HG02610 (cell line): Measurements from ENCODE around the gene DUXB.

Experiments used
- ATAC-seq: cut with Tn5 transposase; IDR thresholded peaks from one replicate; pipeline ENCODE4 v1.9.1; 2021; ENCODE audit warnings: mild to moderate bottlenecking, moderate library complexity; ENCODE audit not compliant: unreplicated experiment

DUXB gene

DNA sequence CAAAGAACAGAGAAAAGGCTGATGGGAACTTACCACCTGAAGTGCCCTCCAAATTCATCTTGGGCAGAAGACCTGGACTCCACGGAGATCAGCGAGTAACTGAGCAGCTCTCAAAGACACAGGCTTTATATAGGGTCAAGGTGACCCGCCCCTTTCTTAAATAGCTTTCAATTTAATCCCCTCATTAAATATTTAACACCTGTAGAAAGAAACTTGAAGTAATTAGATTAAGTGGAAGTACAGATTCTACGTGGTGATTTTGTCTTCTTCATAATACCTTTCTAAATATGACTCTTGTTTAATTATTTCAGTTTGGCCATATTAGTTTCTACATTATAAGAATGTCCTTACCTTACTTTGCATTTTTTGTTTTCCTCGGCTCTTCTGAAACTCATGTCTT lies at the start of gene DUXB:
Gene DUXB (minus strand): TSS at position 101 of the 400 bp plus-strand sequence. CDS start 43 bp downstream, at position 58.
- ATAC-seq = no peak

DNA sequence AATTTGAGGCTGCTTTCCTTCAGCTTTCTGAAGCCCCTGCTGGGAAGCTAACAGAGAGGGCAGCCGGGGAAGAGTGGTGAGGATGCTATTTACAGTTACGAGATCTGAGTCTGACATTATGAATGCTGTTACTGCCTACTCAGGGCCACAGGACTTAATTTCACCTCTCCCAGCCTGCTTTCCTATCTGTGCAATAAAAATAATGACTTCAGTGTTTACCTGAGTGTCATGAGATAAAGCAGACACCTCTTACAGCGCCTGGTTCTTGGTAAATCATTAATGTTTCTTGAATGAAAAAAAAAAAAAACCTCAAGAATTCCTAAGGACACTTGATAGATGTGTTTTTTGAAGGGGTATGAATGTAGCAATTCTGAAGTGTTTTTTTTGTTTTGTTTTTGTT lies 49.3 kb upstream of the DUXB start:
- no peak for ATAC-seq

DNA sequence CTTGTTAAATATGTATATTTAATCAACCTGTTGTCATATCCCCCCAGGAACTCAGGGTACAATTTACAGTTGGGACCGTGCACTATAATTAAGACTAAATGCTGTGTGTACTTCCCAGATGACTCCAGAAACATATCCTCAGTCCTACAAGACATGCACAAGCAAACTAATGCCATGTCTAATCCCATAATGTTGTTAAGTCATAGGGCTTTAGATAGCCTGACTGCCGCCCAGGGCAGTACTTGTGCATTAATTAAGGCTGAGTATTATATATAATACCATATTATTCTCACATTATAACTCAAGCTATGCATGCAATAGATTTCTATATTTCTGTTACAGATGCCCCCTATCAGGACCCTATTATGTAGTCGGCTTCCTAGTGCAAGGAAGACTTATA lies 45.1 kb upstream of the DUXB start:
- ATAC-seq = no peak

GRCh38 chr16:75745823-75746222 lies 44.6 kb upstream of the DUXB start:
- ATAC-seq = peak; percentile 86

GRCh38 chr16:75745242-75745641 lies 44.0 kb upstream of the DUXB start:
- ATAC-seq = peak; percentile 53

DNA sequence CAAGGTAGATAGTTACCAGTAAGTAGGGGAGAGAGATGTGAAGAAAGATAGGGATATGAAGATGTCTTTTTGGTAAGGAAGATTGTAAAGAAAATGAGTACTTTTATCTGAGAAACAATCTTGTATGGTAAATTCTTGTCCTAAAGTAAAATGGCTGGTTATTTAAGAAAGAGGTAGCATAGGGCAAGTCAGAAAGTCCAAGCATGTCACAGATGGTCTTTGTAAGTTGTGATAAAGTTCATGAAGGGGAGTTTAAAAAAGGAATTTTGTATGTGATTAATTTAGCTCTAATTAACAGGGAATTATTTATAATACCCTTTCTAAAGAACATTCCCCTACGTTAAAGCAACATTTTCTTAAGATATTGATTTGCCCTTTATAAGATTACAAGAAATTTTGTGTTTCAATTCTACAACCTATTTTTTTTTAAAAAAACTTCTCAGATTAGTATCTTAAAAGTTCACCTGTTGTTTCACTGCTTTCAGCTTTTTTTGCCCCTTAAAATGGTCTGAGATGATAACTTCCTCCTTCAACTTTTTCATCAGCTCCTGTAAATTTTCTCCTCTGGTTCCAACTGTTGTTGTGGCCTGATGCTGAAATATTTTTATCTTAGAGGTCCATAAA lies 41.3 kb upstream of the DUXB start:
- ATAC-seq = no peak

DNA sequence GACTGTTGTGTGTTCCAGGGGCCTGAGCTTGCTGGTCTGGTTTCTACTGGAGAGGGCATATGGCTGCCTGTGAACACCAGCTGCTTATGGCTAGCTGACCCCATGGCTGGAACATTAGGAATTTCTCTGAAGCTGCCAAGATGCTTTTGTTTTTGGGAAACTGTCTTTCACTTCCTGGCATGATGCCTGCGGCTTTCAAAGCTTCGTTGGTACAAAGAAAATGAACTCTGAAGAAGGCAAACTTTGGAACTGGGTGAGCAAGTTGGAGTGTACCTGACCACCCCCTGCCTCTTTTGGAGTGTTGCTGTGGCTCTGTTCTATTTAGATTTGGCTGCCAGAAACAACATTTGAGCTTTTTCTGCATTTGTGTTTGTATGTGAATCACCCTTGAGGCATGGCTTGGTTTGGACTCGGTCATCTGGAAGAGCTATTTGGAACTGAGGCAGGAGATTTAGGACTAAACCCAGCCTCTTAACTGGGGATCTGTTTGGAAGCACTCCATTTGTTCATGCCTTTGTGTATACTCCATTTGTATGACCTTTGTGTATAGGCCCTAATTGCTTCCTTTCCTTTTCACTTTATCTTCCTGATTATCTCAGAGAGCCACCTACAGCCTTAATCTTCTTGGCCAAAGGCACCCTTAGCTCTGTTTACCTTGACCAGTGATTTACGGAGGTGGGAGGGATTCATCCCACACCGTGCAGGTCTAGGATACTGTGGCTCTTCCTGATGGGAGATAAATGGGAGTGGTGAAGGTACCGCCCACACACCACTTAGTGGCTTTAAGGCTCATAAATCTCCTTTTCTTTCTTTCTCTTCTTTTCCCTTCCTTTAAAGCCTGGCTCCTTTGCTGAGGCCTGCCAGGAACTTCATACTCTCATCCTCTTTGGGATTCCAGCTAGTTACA lies 32.3 kb upstream of the DUXB start:
- no peak for ATAC-seq

DNA sequence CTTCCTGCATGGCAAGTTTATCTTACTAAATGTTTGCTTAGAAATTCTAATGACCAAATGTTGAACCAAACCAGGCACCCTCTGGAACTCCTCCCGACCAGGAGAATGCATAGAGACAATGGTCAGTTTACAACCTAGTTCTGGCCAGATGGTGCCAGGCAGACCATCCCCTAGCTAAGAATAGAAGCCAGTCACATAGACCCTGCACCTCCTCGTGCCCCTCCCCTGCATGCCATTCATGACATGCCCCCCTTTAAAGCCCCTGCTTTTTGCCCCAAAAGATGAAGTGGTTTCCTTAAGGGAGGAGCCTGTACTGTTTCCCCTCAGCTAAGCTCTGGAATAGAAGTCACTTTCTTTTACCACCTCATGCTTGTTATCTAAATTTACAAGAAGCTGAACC lies 31.6 kb upstream of the DUXB start:
- ATAC-seq = no peak

GRCh38 chr16:75727221-75727620 lies 26.0 kb upstream of the DUXB start:
- no peak for ATAC-seq

GRCh38 chr16:75726390-75726789 lies 25.1 kb upstream of the DUXB start, which contains the start of gene CPHXL:
Gene CPHXL, minus strand, starts transcription at chr16:75726490. Its CDS starts 48 bp downstream, at chr16:75726442.
- ATAC-seq = no peak

DNA sequence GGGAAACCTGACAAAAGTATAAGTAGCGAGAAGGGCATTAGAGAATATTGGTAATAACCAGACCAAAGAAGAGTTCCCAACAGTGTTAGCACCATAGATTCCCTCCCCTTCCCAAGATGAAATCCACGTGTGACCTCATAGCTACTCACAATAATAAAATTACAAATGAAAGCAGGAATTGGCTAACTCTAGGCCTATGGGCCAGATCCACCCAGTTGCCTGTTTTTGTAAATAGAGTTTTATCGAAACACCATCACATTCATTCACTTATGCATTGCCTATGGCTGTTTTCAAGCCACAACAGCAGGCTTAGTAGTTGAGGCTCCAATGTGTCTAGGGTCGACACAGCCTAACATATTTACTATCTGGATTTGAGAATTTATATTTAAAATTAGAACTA lies 17.2 kb upstream of the DUXB start:
- no peak for ATAC-seq

- no peak for ATAC-seq
Observed at GRCh38 chr16:75714661-75715060, 13.4 kb upstream of the DUXB start.

DNA sequence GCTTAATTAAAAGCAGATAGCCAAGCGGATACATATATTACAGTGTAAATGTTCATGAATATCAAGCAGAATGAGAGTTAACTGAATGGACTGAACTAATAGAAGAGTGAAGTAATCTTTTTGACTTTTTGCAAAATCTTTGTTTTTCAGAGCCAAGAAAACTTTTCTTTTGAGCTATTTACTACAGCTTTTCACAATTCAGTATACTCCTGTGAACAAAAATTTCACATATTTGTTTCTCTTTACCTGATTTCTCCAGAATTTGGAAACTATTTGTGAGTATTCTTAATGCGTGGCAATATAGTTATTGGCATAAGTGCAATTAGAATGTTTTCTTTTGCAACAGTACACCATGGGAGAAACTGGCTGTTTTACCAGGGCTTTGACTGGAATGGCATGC lies 9.1 kb upstream of the DUXB start:
- ATAC-seq = no peak

DNA sequence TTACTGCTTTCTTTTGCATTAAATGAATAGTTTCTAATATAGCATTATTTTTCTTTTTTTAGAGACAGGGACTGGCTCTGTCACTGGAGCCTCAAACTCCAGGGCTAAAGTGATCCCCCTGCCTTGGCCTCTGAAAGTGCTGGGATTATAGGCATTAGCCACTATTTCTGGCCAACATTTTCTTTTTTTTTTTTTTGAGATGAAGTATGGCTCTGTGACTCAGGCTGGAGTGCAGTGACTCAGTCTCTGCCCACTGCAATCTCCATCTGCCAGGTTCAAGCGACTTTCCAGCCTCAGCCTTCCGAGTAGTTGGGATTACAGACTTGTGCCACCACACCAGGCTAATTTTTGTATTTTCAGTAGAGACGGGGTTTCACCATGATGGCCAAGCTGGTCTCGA lies 2.0 kb upstream of the DUXB start:
- ATAC-seq = no peak

- ATAC-seq = no peak
Observed at GRCh38 chr16:75702242-75702641, 981 bp upstream of the DUXB start.

- no peak for ATAC-seq
Observed at GRCh38 chr16:75697571-75697970, 3.7 kb downstream of the DUXB start.

GRCh38 chr16:75695708-75696107 lies 5.6 kb downstream of the DUXB start:
- ATAC-seq = no peak

- no peak for ATAC-seq
Observed at GRCh38 chr16:75687361-75687760, 13.9 kb downstream of the DUXB start.

DNA sequence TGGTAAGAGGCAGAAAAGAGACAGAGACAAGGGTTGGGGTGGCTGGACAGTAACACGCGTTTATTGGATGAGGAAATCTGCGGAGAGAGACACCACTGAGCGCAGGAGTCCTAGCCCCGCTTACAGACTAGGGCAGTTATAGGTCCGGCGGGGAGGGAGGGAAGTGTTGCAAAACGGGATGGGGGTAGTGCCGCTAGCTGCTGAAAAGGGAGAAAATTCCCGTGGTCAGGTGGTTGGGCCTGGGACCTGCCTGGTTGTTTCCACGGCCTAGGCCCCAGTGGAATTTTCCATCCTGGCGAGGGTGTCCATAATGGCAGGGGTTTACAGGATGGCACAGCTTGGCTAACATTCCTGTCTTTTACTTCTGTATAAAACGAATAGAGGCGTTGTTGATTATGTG lies 19.0 kb downstream of the DUXB start:
- ATAC-seq = no peak

- ATAC-seq = no peak
Observed at GRCh38 chr16:75679366-75679765, 21.9 kb downstream of the DUXB start.

- no peak for ATAC-seq
Observed at GRCh38 chr16:75676909-75677308, 24.4 kb downstream of the DUXB start, which contains the start of gene CPHXL2. Gene CPHXL2, minus strand, starts transcription at chr16:75677009. Its CDS starts 10 bp downstream, at chr16:75676999.

- ATAC-seq = no peak
Observed at GRCh38 chr16:75667503-75667902, 33.8 kb downstream of the DUXB start.
